Central memory CD4-positive, alpha-beta T cell (primary cell): Measurements from ENCODE around the gene MORC4.
"Not testable (repeated sequence)": the region's sequence is repeated elsewhere in the genome, so short reads cannot be mapped to it uniquely, and the experiment has no call there.

Source experiments
- DNase-seq: peaks from one replicate; pipeline ENCODE4 v3.0.0; 2022
- total RNA-seq, 3 experiments: gene quantifications; one replicate each; lab custom pipeline; 2026; lab: John Stamatoyannopoulos, UW

Gene MORC4
- total RNA-seq, result 20.8 to 37.6 (median 23.4) reads per million in 3 experiments

GRCh38 chrX:107000013-107000515 is at the start of gene MORC4:
TSS of gene MORC4 (minus strand) at chrX:107000212. CDS start at chrX:106999969, 243 bp downstream.
- DNase-seq, result peak; percentile 55

GRCh38 chrX:107047622-107048021 is 47.6 kb upstream of the MORC4 start:
- no peak for DNase-seq

GRCh38 chrX:107029752-107030151 is 29.7 kb upstream of the MORC4 start:
- DNase-seq, result no peak

GRCh38 chrX:107025545-107025944 is 25.5 kb upstream of the MORC4 start:
- peak; percentile 1 for DNase-seq

GRCh38 chrX:107014936-107015335 is 14.9 kb upstream of the MORC4 start:
- no peak for DNase-seq

GRCh38 chrX:107008034-107008433 is 8.0 kb upstream of the MORC4 start:
- no peak for DNase-seq

GRCh38 chrX:106999002-106999975 is 723 bp downstream of the MORC4 start:
- DNase-seq, result peak; percentile 46

- DNase-seq, result no peak
These were observed 2.4 kb downstream of the MORC4 start for GRCh38 chrX:106997611-106998010.

- DNase-seq, result no peak
These were observed 4.3 kb downstream of the MORC4 start for GRCh38 chrX:106995678-106996077.

- no peak for DNase-seq
These were observed 12.5 kb downstream of the MORC4 start for GRCh38 chrX:106987488-106987887.

GRCh38 chrX:106980952-106981626 is 18.9 kb downstream of the MORC4 start:
- DNase-seq, result no peak

- no peak for DNase-seq
These were observed 23.6 kb downstream of the MORC4 start for GRCh38 chrX:106976416-106976815.

GRCh38 chrX:106973433-106974149 is 26.4 kb downstream of the MORC4 start:
- no peak for DNase-seq

- no peak for DNase-seq
These were observed 27.1 kb downstream of the MORC4 start for GRCh38 chrX:106972896-106973295.

- not testable (repeated sequence) for DNase-seq
These were observed 33.5 kb downstream of the MORC4 start for GRCh38 chrX:106966547-106966946.

- no peak for DNase-seq
These were observed 35.7 kb downstream of the MORC4 start for GRCh38 chrX:106964290-106964689.

- DNase-seq, result no peak
These were observed 36.9 kb downstream of the MORC4 start for GRCh38 chrX:106963111-106963510.

- DNase-seq, result no peak
These were observed 40.1 kb downstream of the MORC4 start for GRCh38 chrX:106959901-106960300.

- no peak for DNase-seq
These were observed 42.2 kb downstream of the MORC4 start for GRCh38 chrX:106957856-106958255.

GRCh38 chrX:106955004-106955772 is 44.8 kb downstream of the MORC4 start:
- no peak for DNase-seq

GRCh38 chrX:106954041-106954440 is 46.0 kb downstream of the MORC4 start:
- no peak for DNase-seq

- DNase-seq, result no peak
These were observed 47.0 kb downstream of the MORC4 start for GRCh38 chrX:106952988-106953387.
